ENCODE measurements around the gene BLOC1S5.
"Not testable (repeated sequence)": the region's sequence is repeated elsewhere in the genome, so short reads cannot be mapped to it uniquely, and the experiment has no call there.

The BLOC1S5 gene

DNA sequence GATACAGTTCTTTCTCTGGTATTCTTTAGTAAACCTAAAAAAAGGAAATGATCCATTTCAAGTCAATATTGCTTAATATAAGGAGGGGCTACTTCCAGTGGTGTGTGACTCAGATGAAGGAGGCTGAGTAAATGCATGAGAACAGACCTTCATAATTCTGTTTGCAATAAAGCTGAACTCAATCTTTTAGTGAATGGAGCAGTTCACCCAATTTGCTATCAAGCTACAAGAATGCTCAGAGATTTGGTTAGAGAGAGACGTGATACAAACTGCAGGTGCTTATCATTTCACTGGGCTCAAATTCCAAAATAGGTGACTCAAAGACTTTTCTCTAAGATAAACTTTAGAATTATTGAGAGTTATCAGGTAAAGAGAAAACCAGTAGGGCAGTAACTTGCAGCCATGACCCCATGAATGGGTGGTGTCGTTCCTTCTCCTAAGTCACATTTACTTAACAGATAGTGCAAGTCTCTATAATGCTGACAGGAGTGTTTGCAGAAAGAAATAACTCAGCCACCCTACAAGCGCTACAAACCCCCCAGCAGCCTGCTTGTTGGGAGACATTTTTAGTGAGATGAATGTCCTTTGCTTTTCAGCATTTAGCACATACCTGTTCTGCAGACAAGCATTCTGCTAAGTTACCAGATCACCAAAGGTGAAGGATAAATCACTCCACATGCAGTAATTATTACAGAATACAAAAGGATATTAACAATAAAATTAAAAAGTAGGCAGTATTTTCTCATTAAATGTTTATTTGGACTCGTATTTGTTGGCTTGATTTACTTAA, 16.4 kb upstream of the BLOC1S5 start:
- no peak for DNase-seq

GRCh38 chr6:8079126-8079525, 14.9 kb upstream of the BLOC1S5 start:
- DNase-seq: no peak

- no peak for DNase-seq
Observed at GRCh38 chr6:8077991-8078390, 13.8 kb upstream of the BLOC1S5 start.

- no peak for DNase-seq
Observed at GRCh38 chr6:8075704-8076103, 11.5 kb upstream of the BLOC1S5 start.

DNA sequence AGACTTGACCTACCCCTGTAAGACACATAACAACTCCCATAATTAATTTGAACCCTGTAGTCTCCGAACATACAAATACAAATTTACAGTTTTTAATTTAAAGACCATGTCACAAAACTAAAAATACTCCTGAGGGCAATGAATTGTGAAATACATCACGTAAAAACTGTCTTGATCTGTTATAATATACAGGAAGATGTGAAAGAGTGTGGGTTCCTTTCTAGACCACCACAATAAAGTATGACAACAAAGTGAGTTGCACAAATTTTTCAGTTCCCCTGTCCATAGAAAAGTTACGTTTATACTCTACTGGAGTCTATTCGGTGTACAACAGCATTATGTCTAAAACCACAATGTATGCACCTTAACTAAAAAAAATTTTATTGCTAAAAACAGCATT, 11.0 kb upstream of the BLOC1S5 start:
- no peak for DNase-seq

DNA sequence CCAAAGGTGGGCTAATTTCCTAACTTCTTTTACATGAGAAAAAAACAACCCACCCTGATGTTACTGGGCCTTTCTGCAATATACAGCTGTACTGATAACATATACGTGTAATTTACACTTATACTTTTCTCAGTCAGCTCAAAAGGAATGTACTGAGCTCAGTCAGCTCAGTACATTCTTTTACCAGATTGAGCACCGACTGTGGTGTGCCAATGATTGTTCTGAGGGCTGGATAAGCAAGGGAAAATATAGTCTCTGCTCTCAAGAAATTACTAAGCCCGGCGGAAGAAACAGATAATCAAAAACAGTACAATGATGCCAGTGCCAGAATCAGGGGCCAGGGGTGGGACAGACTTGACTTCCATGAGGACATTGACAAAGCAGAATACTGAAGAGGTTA, 10.0 kb upstream of the BLOC1S5 start:
- no peak for DNase-seq

DNA sequence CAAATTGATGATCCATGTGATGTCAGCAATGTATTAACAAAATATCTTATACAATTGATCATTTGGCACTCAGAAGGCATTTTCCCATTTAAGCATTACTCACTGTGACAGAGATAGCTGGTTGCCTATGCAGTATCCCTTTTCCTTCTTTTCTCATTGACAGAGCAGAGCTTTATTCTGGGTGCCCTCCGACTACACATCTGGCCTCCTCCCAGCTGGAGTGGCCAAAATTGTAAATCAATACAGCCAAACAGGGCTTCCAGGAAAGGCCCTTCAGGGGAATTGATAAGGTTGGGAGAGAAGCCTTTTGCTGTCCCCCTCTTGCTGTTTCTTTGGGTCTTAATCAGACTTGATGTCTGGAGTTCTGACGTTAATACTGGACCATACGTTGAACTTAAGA, 9.6 kb upstream of the BLOC1S5 start:
- no peak for DNase-seq

DNA sequence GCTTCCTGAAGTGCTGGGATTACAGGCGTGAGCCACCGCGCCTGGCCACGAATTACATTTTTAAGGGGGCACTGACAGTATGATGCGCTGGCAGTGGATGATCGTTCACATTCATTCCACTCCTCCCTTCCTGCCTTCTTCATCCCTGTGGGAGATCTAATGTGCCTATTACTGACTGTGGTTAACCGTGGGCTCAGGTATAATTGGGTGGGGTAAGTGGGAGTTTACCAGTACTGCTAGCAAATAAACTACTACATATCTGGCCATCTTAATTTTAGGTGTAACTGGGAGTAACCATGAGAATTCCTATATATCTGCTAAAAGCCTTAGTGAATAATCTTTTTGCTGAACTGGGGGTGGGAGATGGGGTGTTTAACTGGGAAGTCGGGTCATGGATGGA, 6.5 kb upstream of the BLOC1S5 start:
- DNase-seq: no peak

DNA sequence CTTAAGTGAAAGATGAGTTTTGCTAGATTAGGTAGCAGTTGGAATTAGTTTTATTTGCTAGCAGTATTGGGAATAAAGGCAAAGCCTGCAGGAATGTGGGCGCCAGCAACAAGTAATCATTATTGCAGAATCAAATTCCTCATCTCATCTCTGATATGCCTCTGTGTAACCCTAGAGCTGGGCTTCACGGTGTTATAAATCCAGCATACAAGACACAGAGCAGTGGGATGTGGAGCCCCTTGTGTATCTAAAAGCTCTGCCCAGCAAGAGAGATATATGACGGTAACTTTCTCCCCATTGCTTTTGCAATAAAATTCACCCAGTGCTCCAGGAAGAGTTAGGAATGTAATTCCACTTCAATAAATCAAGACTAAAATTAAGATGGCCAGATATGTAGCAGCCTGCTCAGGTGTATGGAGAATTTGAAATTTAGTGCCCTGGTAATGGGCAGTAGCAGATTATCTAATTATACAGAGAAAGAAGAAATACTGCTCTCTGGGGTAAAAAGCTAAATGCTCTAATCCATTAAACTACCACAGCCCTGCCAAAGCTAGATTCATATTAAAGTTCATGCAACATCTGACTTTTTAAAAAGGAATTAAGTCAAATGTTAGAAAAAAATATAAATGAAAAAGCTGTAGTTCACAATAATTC, 5.6 kb upstream of the BLOC1S5 start:
- no peak for DNase-seq

- DNase-seq: no peak
Observed at GRCh38 chr6:8069151-8069550, 5.0 kb upstream of the BLOC1S5 start.

GRCh38 chr6:8066108-8066507, 1.9 kb upstream of the BLOC1S5 start:
- DNase-seq: no peak

GRCh38 chr6:8065519-8065911, 1.3 kb upstream of the BLOC1S5 start:
- DNase-seq: peak; percentile 39 to 55

DNA sequence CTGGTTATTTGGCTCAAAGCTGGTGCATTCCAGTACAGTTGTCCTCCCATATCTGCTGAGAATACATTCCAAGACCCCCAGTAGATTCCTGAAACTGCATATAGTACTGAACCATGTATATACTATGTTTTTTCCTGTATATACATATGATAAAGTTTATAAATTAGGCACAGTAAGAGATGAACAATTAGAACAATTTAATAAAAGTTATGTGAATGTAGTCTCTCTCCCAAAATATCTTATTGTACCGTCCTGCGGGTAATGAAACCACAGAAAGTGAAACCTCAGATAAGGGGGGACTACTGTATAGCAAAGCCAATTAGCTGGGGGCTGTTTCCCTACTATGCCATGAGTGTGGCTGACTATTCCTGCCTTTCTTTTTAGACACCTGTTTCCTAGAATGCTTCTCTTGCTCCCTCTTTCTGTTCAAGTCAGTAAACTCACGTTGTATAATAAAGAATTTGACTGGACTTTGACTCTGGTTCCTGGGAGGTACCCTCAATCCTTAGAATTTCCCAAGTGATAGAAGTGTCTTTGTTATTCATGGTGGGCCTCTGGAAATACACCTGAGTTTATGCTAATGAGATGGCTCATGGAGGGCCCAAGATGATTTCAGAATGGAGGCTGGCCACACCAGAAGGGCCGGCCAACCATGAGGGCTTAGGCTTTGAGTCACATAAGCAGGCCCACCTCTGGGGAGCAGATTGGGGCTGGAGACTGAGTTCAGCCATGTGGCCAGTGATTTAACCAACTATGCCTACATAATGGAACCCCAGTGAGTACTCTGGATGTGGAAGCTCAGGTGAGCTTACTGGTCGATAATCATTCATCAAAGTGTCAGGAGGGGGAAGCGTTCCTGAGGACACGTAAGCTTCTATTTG, 689 bp upstream of the BLOC1S5 start:
- peak; percentile 22 to 39 for DNase-seq

DNA sequence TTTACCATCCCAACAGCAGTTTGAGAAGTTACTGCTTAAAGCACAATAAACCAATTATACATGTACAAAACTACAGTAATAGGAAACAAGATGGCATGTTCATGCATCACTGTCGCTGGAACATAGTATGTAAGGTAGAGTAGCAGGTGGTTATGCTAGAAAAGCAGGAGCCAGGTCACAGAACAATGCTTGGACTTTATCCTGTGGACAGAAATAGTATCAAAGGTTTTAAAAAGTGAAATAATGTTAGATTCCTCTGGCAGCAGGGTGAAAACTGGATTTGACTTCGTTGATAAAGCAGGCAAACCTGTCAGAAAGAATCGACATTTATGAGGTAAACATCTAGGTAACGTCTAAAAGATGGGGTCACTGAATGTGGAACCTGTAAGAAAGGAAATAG, 2.5 kb downstream of the BLOC1S5 start:
- no peak for DNase-seq

GRCh38 chr6:8060346-8060745, 3.8 kb downstream of the BLOC1S5 start:
- DNase-seq: no peak

DNA sequence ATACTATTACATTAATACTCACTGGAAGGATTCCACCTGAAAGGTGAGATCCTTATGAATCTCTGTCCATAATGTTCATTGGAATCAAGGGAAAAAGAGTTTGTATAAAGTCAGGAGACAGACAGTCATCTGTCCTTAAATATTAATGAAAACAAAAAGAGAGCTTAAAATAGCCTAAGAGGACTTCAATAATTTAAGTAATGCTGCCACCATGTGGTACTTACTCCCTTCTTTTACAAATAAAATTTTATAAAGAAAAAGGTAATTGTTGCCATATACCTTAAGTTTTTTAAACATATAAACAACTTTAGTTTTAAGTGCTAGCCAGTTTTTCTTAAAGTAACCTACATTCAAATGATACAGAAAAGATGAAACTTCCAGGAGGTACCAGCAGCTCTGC, 5.1 kb downstream of the BLOC1S5 start:
- no peak for DNase-seq

DNA sequence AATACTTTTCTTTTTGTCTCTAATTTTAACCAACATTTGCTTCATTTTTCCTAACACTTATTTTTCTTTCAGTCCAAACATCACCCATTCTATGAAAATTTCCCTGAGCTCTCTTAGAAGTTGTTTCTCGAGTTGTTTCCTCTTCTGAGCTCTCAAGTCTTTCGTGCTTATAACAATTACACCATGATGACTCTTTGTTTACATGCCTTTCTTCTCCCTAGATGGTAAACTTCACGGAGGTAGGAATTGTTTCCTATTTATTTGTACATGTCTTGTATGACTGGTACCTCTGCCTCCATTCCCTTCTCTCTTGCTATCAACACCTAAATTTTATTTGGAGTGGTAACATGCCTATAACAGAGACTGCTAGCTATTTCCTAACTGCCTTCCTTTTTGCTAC, 6.4 kb downstream of the BLOC1S5 start:
- no peak for DNase-seq

- DNase-seq: no peak
Observed at GRCh38 chr6:8057263-8057662, 6.9 kb downstream of the BLOC1S5 start.

GRCh38 chr6:8054276-8054675, 9.9 kb downstream of the BLOC1S5 start:
- DNase-seq: no peak

DNA sequence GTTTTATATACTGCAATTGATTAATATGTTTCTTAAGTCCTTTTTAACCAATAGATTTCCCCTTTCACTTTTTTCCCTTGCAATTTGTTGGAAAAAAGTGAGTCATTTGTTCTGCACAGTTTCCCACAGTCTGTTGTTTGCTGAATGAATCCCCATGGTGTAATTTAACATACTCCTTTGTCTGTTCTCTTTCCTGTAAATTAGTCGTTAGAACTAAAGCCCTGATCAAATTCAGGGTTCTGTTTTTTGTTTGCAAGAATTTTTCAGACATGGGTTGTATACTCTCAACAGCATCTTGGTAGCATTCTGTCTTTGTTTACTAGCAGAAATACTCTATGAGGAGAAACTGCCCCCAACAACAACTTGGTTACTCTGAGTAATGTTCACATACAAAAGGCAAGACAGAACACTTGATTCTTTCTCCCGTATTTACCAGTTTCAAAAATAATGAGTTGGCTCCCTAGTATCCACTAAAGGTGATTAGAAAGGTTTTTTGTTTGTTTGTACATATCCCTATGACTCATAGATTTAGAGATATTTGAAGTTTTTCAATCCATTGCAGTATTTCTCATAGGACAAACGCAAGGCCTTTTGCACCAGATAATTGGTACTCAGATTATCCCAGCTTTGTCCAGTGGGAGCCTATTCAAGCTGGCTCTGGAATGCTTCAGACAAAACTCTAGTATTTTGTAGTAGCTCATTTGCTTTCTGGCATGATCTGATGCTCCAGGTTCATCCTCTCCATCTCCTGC, 16.5 kb downstream of the BLOC1S5 start:
- DNase-seq: no peak

DNA sequence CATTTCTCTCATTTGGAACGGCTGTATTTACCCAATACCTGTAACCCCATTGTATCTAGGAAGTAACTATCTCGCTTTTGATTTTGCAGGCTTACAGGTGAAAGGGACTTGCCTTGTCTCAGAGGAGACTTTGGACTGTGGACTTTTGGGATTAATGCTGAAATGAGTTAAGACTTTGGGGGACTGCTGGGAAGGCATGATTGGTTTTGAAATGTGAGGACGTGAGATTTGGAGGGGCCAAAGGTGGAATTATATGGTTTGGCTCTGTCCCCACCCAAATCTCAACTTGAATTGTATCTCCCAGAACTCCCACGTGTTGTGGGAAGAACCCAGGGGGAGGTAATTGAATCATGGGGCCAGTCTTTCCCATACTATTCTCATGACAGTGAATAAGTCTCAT, 18.4 kb downstream of the BLOC1S5 start:
- DNase-seq: not testable (repeated sequence)

DNA sequence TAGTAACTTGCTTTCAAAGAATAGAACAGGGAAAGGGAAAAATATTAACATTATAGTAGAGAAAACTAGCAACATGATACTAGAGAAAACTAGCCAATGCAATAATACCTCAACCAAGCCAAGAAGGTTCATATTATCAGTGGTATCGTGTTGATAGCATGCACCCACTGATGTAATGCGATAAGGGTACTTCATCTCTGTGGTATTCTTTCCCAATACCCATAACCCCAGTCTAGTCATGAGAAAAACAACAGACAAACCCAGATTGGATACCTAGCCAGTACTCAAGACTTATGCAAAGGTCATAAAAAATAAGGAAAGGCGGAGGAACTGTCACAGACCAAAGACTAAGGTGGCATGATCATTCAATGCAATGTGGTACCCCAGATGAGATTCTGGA, 21.0 kb downstream of the BLOC1S5 start:
- no peak for DNase-seq
